ENCODE data around the gene NMT1.
A peak's percentile ranks its signal among the peaks of the same experiment; 100 is the strongest.

Gene NMT1

GRCh38 chr17:45104907-45105624 lies 43.9 kb downstream of the NMT1 start:
- DNase-seq (ENCODE audit: low spot score) = no peak

DNA sequence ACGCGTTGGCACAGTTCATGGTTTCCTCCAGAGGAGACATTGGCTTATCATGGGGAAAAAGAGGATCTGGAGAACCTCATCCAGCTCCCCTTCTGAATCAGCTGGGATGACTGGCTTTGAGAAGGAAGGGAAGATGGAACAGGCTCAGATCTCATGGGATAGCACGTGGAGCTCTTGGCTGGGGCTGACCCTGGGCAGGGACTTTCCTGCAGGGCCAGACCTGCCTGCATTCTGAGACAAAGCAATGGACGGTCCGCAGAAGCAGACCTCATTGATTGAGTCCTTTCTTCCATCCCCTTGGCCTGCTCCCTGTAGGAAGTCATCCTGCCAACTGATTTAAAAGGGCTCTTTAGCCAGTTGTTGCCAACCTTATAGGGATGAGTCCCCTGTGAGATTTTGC lies 45.0 kb downstream of the NMT1 start:
- DNase-seq (ENCODE audit: low spot score) = no peak

GRCh38 chr17:45106582-45106981 lies 45.5 kb downstream of the NMT1 start:
- no peak for DNase-seq (ENCODE audit: low spot score)

GRCh38 chr17:45107293-45108010 lies 46.3 kb downstream of the NMT1 start:
- DNase-seq (ENCODE audit: low spot score) = no peak

GRCh38 chr17:45108051-45108450 lies 46.9 kb downstream of the NMT1 start:
- no peak for DNase-seq (ENCODE audit: low spot score)

GRCh38 chr17:45108595-45109521 lies 47.7 kb downstream of the NMT1 start:
- DNase-seq (ENCODE audit: low spot score) = no peak

- DNase-seq (ENCODE audit: low spot score) = peak; percentile 64
Observed at GRCh38 chr17:45110676-45111611, 49.8 kb downstream of the NMT1 start.

GRCh38 chr17:45111850-45112249 lies 50.7 kb downstream of the NMT1 start:
- DNase-seq (ENCODE audit: low spot score) = no peak

DNA sequence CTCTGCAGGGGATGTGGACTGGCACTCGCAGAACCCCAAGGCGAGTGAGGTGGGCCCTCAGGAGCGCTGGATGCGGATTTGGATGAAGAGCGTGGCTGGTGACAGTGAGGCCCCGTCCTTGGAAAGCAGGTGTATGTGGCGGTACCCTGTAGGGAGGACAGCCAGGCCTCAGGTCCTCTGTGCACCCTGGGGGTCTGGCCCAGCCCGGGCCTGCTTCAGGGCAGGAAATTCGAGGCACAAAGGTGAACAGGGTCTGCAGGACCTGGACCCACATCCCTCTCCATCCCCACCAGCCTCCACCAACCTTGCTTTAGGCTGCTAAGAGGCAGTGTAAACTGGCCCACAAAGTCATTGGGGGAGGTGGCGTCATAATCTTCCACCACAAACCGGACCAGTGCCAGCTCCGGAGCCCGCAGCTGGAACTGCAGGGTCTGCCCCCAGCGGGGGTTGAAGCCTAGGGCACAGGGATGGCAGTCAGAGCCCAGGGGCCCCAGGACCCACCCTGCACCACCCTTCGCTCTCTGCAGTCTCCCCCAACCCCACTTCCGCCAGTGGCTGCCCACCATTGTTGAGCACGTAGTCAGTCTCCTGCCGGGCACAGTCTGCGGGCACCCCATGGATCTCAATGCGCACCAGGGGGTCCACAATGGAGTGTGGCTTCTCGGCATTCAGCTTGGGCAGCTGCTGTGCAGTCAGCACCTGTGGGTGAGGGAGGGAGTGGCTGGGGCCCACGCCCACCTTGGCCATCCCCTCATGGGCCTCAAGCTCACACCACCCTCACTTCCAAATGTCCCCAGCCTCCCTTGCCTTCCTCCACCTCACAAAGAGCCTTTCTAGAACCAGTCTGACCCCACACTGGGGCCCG lies 51.7 kb downstream of the NMT1 start:
- DNase-seq (ENCODE audit: low spot score) = no peak

- DNase-seq (ENCODE audit: low spot score) = no peak
Observed at GRCh38 chr17:45113424-45113754, 52.3 kb downstream of the NMT1 start.

- no peak for DNase-seq (ENCODE audit: low spot score)
Observed at GRCh38 chr17:45114117-45114932, 53.2 kb downstream of the NMT1 start.

- no peak for DNase-seq (ENCODE audit: low spot score)
Observed at GRCh38 chr17:45115015-45115625, 54.0 kb downstream of the NMT1 start.

DNA sequence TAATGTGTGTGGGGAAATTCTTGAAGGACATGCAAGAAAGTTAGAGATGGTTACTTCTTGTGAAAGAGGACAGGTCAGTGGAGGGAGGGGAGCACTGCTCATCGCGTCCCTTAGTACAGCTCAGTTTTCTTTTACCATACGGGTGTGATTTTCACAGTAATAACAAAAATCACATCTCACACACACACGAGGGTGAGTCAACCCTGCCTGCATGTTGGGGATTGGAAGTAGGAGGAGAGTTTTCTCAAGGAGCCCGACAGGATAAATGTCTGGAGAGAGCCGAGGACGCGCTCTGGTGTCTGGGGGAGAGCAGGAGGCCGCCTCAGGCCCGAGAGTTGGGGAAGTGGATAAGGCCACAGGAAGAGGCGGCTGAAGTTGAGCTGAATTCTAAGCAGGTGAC lies 54.8 kb downstream of the NMT1 start:
- DNase-seq (ENCODE audit: low spot score) = no peak

DNA sequence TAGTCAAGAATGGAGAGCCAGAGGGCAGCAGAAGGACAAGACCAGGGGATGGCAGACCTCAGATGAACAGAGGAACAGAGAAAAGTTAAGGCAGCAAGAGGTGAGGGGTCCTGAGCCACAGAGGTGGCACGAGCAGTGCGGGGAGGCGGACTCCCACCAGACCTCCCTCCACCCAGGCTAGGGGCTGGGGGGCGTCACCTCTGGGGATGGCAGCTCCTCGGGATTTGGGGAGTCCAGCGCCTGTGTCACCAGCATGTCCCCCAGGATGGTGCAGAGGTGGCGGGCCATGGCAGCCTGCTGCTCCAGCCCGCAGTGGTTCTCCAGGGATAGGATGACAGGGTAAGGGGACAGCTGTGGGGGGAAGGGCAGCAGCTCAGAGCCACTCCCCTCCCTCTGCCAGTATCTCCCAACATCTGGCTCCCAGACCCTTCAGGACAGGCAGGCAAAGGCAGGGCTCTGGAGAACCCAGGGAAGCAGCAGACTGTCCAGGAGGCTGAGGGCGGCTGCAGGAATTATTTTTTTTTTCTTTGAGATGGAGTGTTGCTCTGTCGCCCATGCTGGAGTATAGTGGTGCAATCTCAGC lies 55.4 kb downstream of the NMT1 start:
- no peak for DNase-seq (ENCODE audit: low spot score)

DNA sequence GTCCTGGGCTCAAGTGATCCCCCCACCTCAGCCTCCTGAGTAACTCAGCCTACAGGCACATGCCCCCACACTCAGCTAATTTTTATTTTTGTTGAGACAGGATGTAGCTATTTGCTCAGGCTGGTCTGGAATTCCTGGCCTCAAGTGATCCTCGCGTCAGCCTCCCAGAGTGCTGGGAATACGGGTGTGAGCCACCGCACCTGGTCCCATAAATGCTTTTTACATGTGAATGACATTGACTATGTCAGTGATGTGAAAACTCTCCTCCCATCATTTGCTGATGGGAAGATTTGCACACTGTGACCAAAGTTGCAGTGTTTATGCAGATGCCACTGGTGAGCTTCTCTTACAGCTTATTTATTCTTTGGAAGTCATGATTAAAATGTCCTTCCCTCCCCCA lies 56.2 kb downstream of the NMT1 start:
- DNase-seq (ENCODE audit: low spot score) = no peak

- DNase-seq (ENCODE audit: low spot score) = no peak
Observed at GRCh38 chr17:45117848-45118646, 56.9 kb downstream of the NMT1 start.

DNA sequence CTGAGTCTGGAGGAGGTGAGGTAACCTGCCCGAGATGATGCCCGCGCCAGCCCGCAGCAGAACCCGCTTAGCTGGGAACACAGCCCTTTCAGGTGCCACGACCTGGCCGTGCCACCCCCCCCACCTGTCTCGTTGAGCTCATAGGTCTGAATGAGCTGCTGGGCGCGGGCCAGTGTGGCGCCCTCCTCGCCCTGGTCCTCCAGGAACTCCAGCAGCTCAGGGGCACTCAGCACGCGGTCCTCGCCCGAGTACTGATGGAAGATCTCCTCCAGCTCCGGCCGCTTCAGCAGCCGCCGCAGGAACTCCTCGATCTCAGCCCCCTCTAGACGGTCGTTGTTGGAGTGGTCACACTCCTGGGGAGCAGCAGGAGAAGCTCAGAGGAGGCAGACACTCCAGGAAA lies 57.6 kb downstream of the NMT1 start:
- no peak for DNase-seq (ENCODE audit: low spot score)

DNA sequence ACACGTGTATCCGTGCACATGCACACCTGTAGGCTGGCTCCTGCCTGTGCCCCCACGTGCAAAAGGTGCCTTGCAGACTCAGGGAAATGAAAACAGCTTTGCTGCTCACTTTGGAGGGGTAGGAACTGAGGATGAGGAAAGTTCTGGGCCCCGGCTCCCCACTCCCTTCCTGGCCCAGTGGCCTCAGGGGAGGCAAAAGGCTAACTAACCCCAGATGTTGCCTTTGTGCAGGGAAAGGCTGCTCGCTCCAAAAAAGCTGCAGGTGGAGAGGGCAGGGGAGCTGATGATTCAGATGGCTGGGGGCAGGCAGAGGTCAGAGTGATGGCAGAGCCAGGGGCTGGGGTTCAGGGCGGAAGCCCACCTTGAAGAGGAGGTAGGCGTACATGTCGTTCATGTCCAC lies 58.8 kb downstream of the NMT1 start:
- no peak for DNase-seq (ENCODE audit: low spot score)
